Activated CD4-positive, CD25-positive, alpha-beta regulatory T cell treated with anti-CD3 and anti-CD28 coated beads, Interleukin-2, amount 50 U/mL, for 16 hours (primary cell): ENCODE data around the gene PMS2.
"Not testable (repeated sequence)": the region's sequence is repeated elsewhere in the genome, so short reads cannot be mapped to it uniquely, and the experiment has no call there.

Experiments
- DNase-seq: peaks from one replicate; pipeline ENCODE4 v3.0.0-alpha.2; 2020; ENCODE audit warnings: low read depth, low spot score

The PMS2 gene

GRCh38 chr7:6016653-6016966 lies 7.8 kb upstream of the PMS2 start:
- no peak for DNase-seq

- DNase-seq: no peak
Observed at GRCh38 chr7:6015917-6016652, 7.2 kb upstream of the PMS2 start.

GRCh38 chr7:6012355-6013104 lies 3.7 kb upstream of the PMS2 start:
- no peak for DNase-seq

- no peak for DNase-seq
Observed at GRCh38 chr7:6011541-6011940, 2.7 kb upstream of the PMS2 start.

- DNase-seq: not testable (repeated sequence)
Observed at GRCh38 chr7:6010370-6010769, 1.5 kb upstream of the PMS2 start.

GRCh38 chr7:6007835-6008590 lies 836 bp downstream of the PMS2 start:
- DNase-seq: not testable (repeated sequence)

- DNase-seq: no peak
Observed at GRCh38 chr7:6007386-6007785, 1.5 kb downstream of the PMS2 start.

- no peak for DNase-seq
Observed at GRCh38 chr7:5997210-5997808, 11.5 kb downstream of the PMS2 start.

- DNase-seq: not testable (repeated sequence)
Observed at GRCh38 chr7:5987061-5987460, 21.8 kb downstream of the PMS2 start.

GRCh38 chr7:5979680-5980314 lies 29.1 kb downstream of the PMS2 start:
- not testable (repeated sequence) for DNase-seq

GRCh38 chr7:5973580-5973979 lies 35.3 kb downstream of the PMS2 start:
- not testable (repeated sequence) for DNase-seq

GRCh38 chr7:5970347-5970911 lies 38.4 kb downstream of the PMS2 start, which contains the start of gene RSPH10B:
TSS of gene RSPH10B (minus strand) at chr7:5970689. CDS start at chr7:5967116, 3,573 bp downstream.
- DNase-seq: not testable (repeated sequence)

GRCh38 chr7:5963810-5964209 lies 45.0 kb downstream of the PMS2 start:
- DNase-seq: not testable (repeated sequence)

- DNase-seq: not testable (repeated sequence)
Observed at GRCh38 chr7:5963205-5963604, 45.6 kb downstream of the PMS2 start.

- DNase-seq: not testable (repeated sequence)
Observed at GRCh38 chr7:5934945-5935450, 73.9 kb downstream of the PMS2 start.

- not testable (repeated sequence) for DNase-seq
Observed at GRCh38 chr7:5931905-5932644, 76.8 kb downstream of the PMS2 start.

GRCh38 chr7:5931250-5931649 lies 77.6 kb downstream of the PMS2 start:
- DNase-seq: not testable (repeated sequence)

GRCh38 chr7:5930290-5930689 lies 78.6 kb downstream of the PMS2 start:
- not testable (repeated sequence) for DNase-seq

- DNase-seq: not testable (repeated sequence)
Observed at GRCh38 chr7:5926263-5926870, 82.5 kb downstream of the PMS2 start.

- not testable (repeated sequence) for DNase-seq
Observed at GRCh38 chr7:5924630-5925029, 84.2 kb downstream of the PMS2 start.
